HEK293T (cell line): ENCODE measurements around the gene TVP23A.

Source experiments
- ARNT ChIP-seq: fragments of 450-650 bp; IDR thresholded peaks from 2 replicates; pipeline ENCODE4 v1.6.1; 2017; ENCODE audit warnings: mild to moderate bottlenecking
- CTBP1 ChIP-seq: fragments of 450-650 bp; IDR thresholded peaks from 2 replicates; pipeline ENCODE4 v1.6.1; 2016; ENCODE audit warnings: borderline replicate concordance
- ELF4 ChIP-seq: fragments of 450-650 bp; IDR thresholded peaks from 2 replicates; pipeline ENCODE4 v1.6.1; 2017; ENCODE audit warnings: antibody characterized with exemption
- FOXA1 ChIP-seq: fragments of 450-650 bp; IDR thresholded peaks from 2 replicates; pipeline ENCODE4 v1.6.1; 2016; ENCODE audit warnings: mild to moderate bottlenecking
- FOXK2 ChIP-seq: fragments of 450-650 bp; IDR thresholded peaks from 2 replicates; pipeline ENCODE4 v1.6.1; 2016; ENCODE audit warnings: mild to moderate bottlenecking
- FOXM1 ChIP-seq: fragments of 450-650 bp; IDR thresholded peaks from 2 replicates; pipeline ENCODE4 v1.6.1; 2017; ENCODE audit warnings: mild to moderate bottlenecking, borderline replicate concordance
- L3MBTL2 ChIP-seq: fragments of 450-650 bp; conservative IDR thresholded peaks from 2 replicates; pipeline ENCODE4 v1.6.1; 2016; ENCODE audit warnings: mild to moderate bottlenecking
- NFRKB ChIP-seq: fragments of 450-650 bp; IDR thresholded peaks from 2 replicates; pipeline ENCODE4 v1.6.1; 2016; ENCODE audit warnings: mild to moderate bottlenecking, moderate library complexity
- SP1 ChIP-seq: fragments of 450-650 bp; IDR thresholded peaks from 2 replicates; pipeline ENCODE4 v1.6.1; 2017
- SUZ12 ChIP-seq: fragments of 450-650 bp; IDR thresholded peaks from 2 replicates; pipeline ENCODE4 v1.6.1; 2016; ENCODE audit warnings: mild to moderate bottlenecking

- TF ChIP-seq FOXM1 = no peak
- TF ChIP-seq SUZ12 = no peak
- no peak for TF ChIP-seq SP1
- no peak for TF ChIP-seq CTBP1
- TF ChIP-seq NFRKB = no peak
- no peak for TF ChIP-seq FOXA1
- no peak for TF ChIP-seq ARNT
- no peak for TF ChIP-seq ELF4
- no peak for TF ChIP-seq L3MBTL2
- TF ChIP-seq FOXK2 = no peak
Observed at GRCh38 chr16:10731790-10732189, 86.8 kb downstream of the TVP23A start.
